T-cell (primary cell): ENCODE data around the gene FGF19. TPM values are rescaled to one million over a fixed set of nuclear protein-coding genes. Genes with fewer than 3 reads are reported as not detected.
"Not testable (repeated sequence)": the region's sequence is repeated elsewhere in the genome, so short reads cannot be mapped to it uniquely, and the experiment has no call there.

Experiments
- ATAC-seq, 4 experiments: fragments of 200-7000 bp in 3 of 4; fragments of 150-1000 bp in 1 of 4; cut with Tn5 transposase; replicated peaks in 1 of 4; 1 replicate in 3 of 4; 2 replicates in 1 of 4; pipeline ENCODE4 v1.10.0; 2021; ENCODE audit warnings: moderate library complexity in 3 of 4, mild to moderate bottlenecking in 2 of 4, moderate number of reproducible peaks in 1 of 4
- CTCF ChIA-PET, 2 donors: fragments of 300-600 bp; sonication (Branson Sonifier 250); formaldehyde crosslinking; loops; one replicate each; lab custom pipeline; 2022; ENCODE audit warnings: antibody characterized with exemption in 2 of 2; lab: Charles Lee
- POLR2A ChIA-PET, 2 donors: fragments of 300-600 bp; sonication (Branson Sonifier 250); formaldehyde crosslinking; loops; one replicate each; lab custom pipeline; 2022; ENCODE audit warnings: antibody characterized with exemption in 2 of 2; lab: Charles Lee
- DNase-seq, 35 experiments: peaks; one replicate each; pipeline versions ENCODE4 v3.0.0 to v3.0.0-alpha.2; 2013 to 2023
- H3K27ac ChIP-seq: one replicate; pipeline ENCODE4 v1.5.1; 2013; ENCODE audit warnings: low read length
- H3K27me3 ChIP-seq, 2 experiments: replicated peaks in 1 of 2; 1 replicate in 1 of 2; 2 replicates in 1 of 2; pipeline versions ENCODE4 v1.6.1 to v1.7.0; 2013; ENCODE audit warnings: low read length in 1 of 2, mixed read lengths in 1 of 2; ENCODE audit not compliant: control insufficient read depth in 2 of 2, insufficient read depth in 2 of 2; ENCODE audit errors: extremely low read depth in 1 of 2
- H3K36me3 ChIP-seq, 2 donors: 1 replicate in 1 of 2; 2 replicates in 1 of 2; pipeline versions ENCODE4 v1.6.1 to v1.7.0; 2013; ENCODE audit warnings: low read length in 1 of 2; ENCODE audit not compliant: control insufficient read depth in 2 of 2, insufficient read depth in 1 of 2; ENCODE audit errors: extremely low read depth in 1 of 2
- H3K4me1 ChIP-seq, 2 experiments: 1 replicate in 1 of 2; 2 replicates in 1 of 2; pipeline versions ENCODE4 v1.6.1 to v1.7.0; 2013; ENCODE audit warnings: low read length in 2 of 2, mixed read lengths in 1 of 2; ENCODE audit not compliant: insufficient read depth in 2 of 2, control insufficient read depth in 1 of 2; ENCODE audit errors: extremely low read depth in 1 of 2
- H3K4me3 ChIP-seq, 2 donors: 1 replicate in 1 of 2; 2 replicates in 1 of 2; pipeline versions ENCODE4 v1.5.1 to v1.7.0; 2013; ENCODE audit warnings: mild to moderate bottlenecking in 2 of 2, low read length in 1 of 2, moderate library complexity in 1 of 2; ENCODE audit not compliant: control insufficient read depth in 1 of 2; ENCODE audit errors: extremely low read depth in 1 of 2
- H3K9me3 ChIP-seq: 2 replicates; pipeline ENCODE4 v1.7.0; 2013
- H3K27ac Mint-ChIP-seq, 2 donors: one replicate each; pipeline ENCODE4 v1.8.0; 2020 to 2021; ENCODE audit warnings: mild to moderate bottlenecking in 2 of 2, mixed read lengths in 2 of 2
- H3K27me3 Mint-ChIP-seq, 2 donors: one replicate each; pipeline ENCODE4 v1.8.0; 2021 to 2022; ENCODE audit warnings: mixed read lengths in 2 of 2
- H3K36me3 Mint-ChIP-seq: one replicate; pipeline ENCODE4 v1.8.0; 2021; ENCODE audit warnings: mixed read lengths
- H3K4me1 Mint-ChIP-seq, 3 donors: one replicate each; pipeline ENCODE4 v1.8.0; 2020 to 2022; ENCODE audit warnings: mixed read lengths in 3 of 3, mild to moderate bottlenecking in 1 of 3
- H3K4me3 Mint-ChIP-seq, 3 donors: one replicate each; pipeline ENCODE4 v1.8.0; 2020 to 2022; ENCODE audit warnings: mild to moderate bottlenecking in 3 of 3, mixed read lengths in 3 of 3, moderate library complexity in 3 of 3
- H3K9me3 Mint-ChIP-seq, 3 donors: one replicate each; pipeline ENCODE4 v1.8.0; 2020 to 2022; ENCODE audit warnings: mixed read lengths in 3 of 3
- WGBS: methylation state at CpG from one replicate; pipeline ENCODE4 v1.1.5; 2013; ENCODE audit warnings: missing lambda C conversion rate; ENCODE audit not compliant: insufficient coverage; 5-methylcytosine and 5-hydroxymethylcytosine counted together
- total RNA-seq, 35 experiments: library from RNA in 6 of 35; stranded (reverse) in 6 of 35; fragments of 120-200 nt in 1 of 35; gene quantifications; one replicate each; pipeline versions ENCODE4 v1.2.1 to v1.2.4 and lab custom pipeline; 2013 to 2026

Gene FGF19
- total RNA-seq, 5 donors from 2014 or later (not counting 1 experiment from before 2014, with no cell fraction given) = 0.09 TPM; not detected in 4

GRCh38 chr11:69699213-69699612, 4.6 kb downstream of the FGF19 start:
- no peak for DNase-seq

GRCh38 chr11:69698362-69698761, 5.5 kb downstream of the FGF19 start:
- H3K27ac Mint-ChIP-seq = no peak overlapping the region
- WGBS = 100% methylated on average over 1 of the region's 2 CpGs

More at GRCh38 chr11:69699213-69699612, 4.6 kb downstream of the FGF19 start:
- H3K4me1 Mint-ChIP-seq = peaks cover 0 to 5% (median 4%) of the 10 kb centered on the region in 3 donors
- Histone ChIP-seq H3K9me3 (no peaks in the 10 kb centered on the region), H3K4me1 (peaks cover 0 to 9% of the 10 kb centered on the region in 2 experiments), H3K27ac (no peak overlapping the region), H3K36me3 (no peaks in the 10 kb centered on the region), H3K4me3 (no peak overlapping the region), H3K27me3 (peaks cover 7 to 76% of the 10 kb centered on the region in 2 experiments)
- no peak overlapping the region for H3K27ac Mint-ChIP-seq
- WGBS = 89% methylated on average over 11 of the region's 13 CpGs
- H3K27me3 Mint-ChIP-seq = peaks cover 45 to 64% of the 10 kb centered on the region in 2 donors
- H3K36me3 Mint-ChIP-seq = no peaks in the 10 kb centered on the region
- H3K9me3 Mint-ChIP-seq = no peaks in the 10 kb centered on the region
- no peak for ATAC-seq
- no peak overlapping the region for H3K4me3 Mint-ChIP-seq
- CTCF ChIA-PET = no interaction called here
- POLR2A ChIA-PET = no interaction called here

GRCh38 chr11:69697861-69698260, 6.0 kb downstream of the FGF19 start:
- Mint-ChIP-seq H3K9me3 (no peaks in the 10 kb centered on the region), H3K4me3 (no peak overlapping the region), H3K4me1 (peaks cover 0 to 2% (median 2%) of the 10 kb centered on the region in 3 donors), H3K36me3 (no peaks in the 10 kb centered on the region), H3K27ac (no peak overlapping the region), H3K27me3 (peaks cover 45 to 63% of the 10 kb centered on the region in 2 donors)
- H3K36me3 ChIP-seq = no peaks in the 10 kb centered on the region
- WGBS = 81% methylated on average over 6 of the region's 10 CpGs
- no peak overlapping the region for H3K4me3 ChIP-seq
- CTCF ChIA-PET = no interaction called here
- no peak overlapping the region for H3K27ac ChIP-seq
- POLR2A ChIA-PET = no interaction called here
- peaks cover 5 to 70% of the 10 kb centered on the region in 2 experiments for H3K27me3 ChIP-seq
- H3K9me3 ChIP-seq = no peaks in the 10 kb centered on the region
- DNase-seq (no peak), ATAC-seq (no peak)
- peaks cover 0 to 3% of the 10 kb centered on the region in 2 experiments for H3K4me1 ChIP-seq

More at GRCh38 chr11:69698362-69698761, 5.5 kb downstream of the FGF19 start:
- Mint-ChIP-seq H3K4me3 (no peak overlapping the region), H3K36me3 (no peaks in the 10 kb centered on the region), H3K9me3 (no peaks in the 10 kb centered on the region), H3K4me1 (peaks cover 0 to 5% (median 4%) of the 10 kb centered on the region in 3 donors), H3K27me3 (peaks cover 45 to 67% of the 10 kb centered on the region in 2 donors)
- peaks cover 7 to 71% of the 10 kb centered on the region in 2 experiments for H3K27me3 ChIP-seq
- H3K36me3 ChIP-seq = no peaks in the 10 kb centered on the region
- no peak for ATAC-seq
- H3K4me1 ChIP-seq = peaks cover 0 to 7% of the 10 kb centered on the region in 2 experiments
- no peak for DNase-seq
- H3K9me3 ChIP-seq = no peaks in the 10 kb centered on the region
- CTCF ChIA-PET = no interaction called here
- POLR2A ChIA-PET = no interaction called here
- no peak overlapping the region for H3K4me3 ChIP-seq
- no peak overlapping the region for H3K27ac ChIP-seq

GRCh38 chr11:69697469-69697843, 6.4 kb downstream of the FGF19 start:
- CTCF ChIA-PET = no interaction called here
- H3K4me1 ChIP-seq = peaks cover 0 to 3% of the 10 kb centered on the region in 2 experiments
- H3K27me3 Mint-ChIP-seq = peaks cover 45 to 63% of the 10 kb centered on the region in 2 donors
- H3K4me1 Mint-ChIP-seq = no peaks in the 10 kb centered on the region
- no peak overlapping the region for H3K27ac ChIP-seq
- H3K36me3 Mint-ChIP-seq = no peaks in the 10 kb centered on the region
- no peak overlapping the region for H3K27ac Mint-ChIP-seq
- no peak for DNase-seq
- 76% methylated on average over 6 of the region's 8 CpGs for WGBS
- H3K4me3 ChIP-seq = no peak overlapping the region
- ATAC-seq = no peak
- no peaks in the 10 kb centered on the region for H3K9me3 ChIP-seq
- POLR2A ChIA-PET = no interaction called here
- no peaks in the 10 kb centered on the region for H3K36me3 ChIP-seq
- H3K27me3 ChIP-seq = peaks cover 4 to 67% of the 10 kb centered on the region in 2 experiments
- no peaks in the 10 kb centered on the region for H3K9me3 Mint-ChIP-seq
- no peak overlapping the region for H3K4me3 Mint-ChIP-seq

GRCh38 chr11:69696749-69697468, 6.9 kb downstream of the FGF19 start:
- ATAC-seq (no peak), DNase-seq (no peak)
- no peaks in the 10 kb centered on the region for H3K36me3 ChIP-seq
- no peaks in the 10 kb centered on the region for H3K4me1 ChIP-seq
- Mint-ChIP-seq H3K27ac (no peak overlapping the region), H3K36me3 (no peaks in the 10 kb centered on the region), H3K27me3 (peaks cover 50 to 68% of the 10 kb centered on the region in 2 donors), H3K4me1 (no peaks in the 10 kb centered on the region), H3K9me3 (no peaks in the 10 kb centered on the region), H3K4me3 (no peak overlapping the region)
- H3K9me3 ChIP-seq = no peaks in the 10 kb centered on the region
- H3K27me3 ChIP-seq = peaks cover 4 to 62% of the 10 kb centered on the region in 2 experiments
- POLR2A ChIA-PET = no interaction called here
- 78% methylated on average over 12 of the region's 15 CpGs for WGBS
- H3K27ac ChIP-seq = no peak overlapping the region
- CTCF ChIA-PET = no interaction called here
- no peak overlapping the region for H3K4me3 ChIP-seq

GRCh38 chr11:69695995-69696394, 7.8 kb downstream of the FGF19 start:
- H3K27ac Mint-ChIP-seq, H3K9me3 ChIP-seq, H3K36me3 ChIP-seq, CTCF ChIA-PET, H3K4me3 ChIP-seq, ATAC-seq, H3K4me3 Mint-ChIP-seq, H3K27ac ChIP-seq, H3K4me1 Mint-ChIP-seq, H3K4me1 ChIP-seq, H3K9me3 Mint-ChIP-seq, POLR2A ChIA-PET, H3K36me3 Mint-ChIP-seq, DNase-seq: not testable (repeated sequence)
- WGBS = 40% methylated on average over 1 of the region's 6 CpGs
- H3K27me3 ChIP-seq = peaks cover 2 to 55% of the 10 kb centered on the region in 2 experiments
- peaks cover 55 to 70% of the 10 kb centered on the region in 2 donors for H3K27me3 Mint-ChIP-seq
